ENCODE results near the gene PLEKHG5.
"Not testable (repeated sequence)": the region's sequence is repeated elsewhere in the genome, so short reads cannot be mapped to it uniquely, and the experiment has no call there.

PLEKHG5 gene

DNA sequence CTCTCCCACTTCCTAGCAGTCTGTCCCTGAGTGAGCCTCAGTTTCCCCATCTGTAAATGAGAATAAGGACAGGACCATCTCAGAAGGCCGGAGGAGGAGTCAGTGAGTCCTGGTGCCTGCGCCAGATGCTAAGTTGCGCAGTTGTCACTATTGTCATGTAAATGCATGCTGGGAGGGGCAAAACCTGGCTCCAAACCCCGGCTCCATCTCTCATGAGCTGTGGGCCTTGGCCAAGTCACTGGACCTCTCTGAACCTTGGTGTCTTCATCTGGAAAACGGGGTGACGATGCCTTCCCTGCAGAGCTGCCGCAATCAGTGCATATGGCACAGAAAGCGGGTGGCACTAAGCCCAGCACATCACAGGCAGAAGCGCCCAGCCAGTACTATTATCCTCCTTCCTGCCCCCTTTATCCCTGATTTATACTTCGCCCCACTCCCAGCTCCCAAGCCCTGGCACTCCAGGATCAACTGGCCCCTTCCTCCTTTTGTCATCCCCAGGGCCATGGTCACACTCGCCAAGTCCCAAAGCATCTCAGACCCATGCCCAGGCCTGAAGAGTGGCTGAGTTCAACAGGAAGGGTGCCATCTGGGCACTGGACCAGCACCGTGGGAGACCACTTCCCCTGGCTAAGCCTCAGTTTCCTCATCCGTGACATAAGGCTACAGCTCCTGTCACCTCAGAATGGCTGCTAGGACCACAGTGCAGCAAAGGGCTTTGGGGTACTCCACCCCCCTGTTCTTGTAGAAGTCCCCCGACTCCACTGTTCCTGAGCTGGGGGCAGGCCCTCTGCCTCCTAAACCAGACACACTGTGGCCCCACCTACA is 4.3 kb upstream of the PLEKHG5 start:
- peak in 1 of 2 experiments; percentile 43 for DNase-seq

DNA sequence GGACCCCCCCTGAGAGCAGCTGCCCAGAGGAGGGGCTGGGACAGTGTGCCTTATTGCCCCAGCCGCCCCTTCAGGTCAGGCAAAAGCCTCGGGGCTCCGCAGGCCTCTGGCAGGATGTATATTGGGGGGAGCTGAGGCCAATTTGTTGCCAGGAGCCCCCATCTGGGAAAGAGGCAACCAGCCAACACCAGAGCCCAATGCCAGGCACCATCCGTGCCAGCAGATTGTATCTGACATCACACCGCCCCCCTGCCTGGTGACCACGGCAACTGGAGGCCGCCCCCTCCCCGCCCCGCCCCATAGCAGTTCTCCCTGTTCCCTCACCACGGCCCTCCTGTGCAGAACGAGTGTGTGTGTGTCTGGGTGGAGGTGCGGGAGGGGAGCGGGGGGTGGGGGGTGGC is 3.6 kb upstream of the PLEKHG5 start:
- DNase-seq = peak; percentile 54 to 82

DNA sequence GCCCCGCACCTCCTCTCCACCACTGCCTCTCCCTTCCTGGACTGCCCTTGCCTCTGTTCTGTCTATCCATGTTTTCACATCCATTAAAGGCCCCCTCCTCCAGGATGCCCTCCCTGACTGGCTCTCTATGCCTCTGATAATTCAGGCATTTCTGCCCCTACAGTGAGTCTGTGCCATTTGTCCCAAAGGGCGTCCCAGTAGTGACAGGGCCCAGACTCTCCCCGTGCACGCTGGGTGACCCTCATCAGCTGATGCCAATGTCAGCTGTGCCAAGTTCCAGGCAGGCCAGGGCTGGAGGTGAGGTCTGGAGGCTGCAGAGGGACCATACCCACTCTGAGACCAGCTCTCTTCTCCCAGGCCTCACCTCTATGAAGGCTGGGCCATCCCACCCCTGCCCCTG is 3.2 kb upstream of the PLEKHG5 start:
- DNase-seq = no peak

DNA sequence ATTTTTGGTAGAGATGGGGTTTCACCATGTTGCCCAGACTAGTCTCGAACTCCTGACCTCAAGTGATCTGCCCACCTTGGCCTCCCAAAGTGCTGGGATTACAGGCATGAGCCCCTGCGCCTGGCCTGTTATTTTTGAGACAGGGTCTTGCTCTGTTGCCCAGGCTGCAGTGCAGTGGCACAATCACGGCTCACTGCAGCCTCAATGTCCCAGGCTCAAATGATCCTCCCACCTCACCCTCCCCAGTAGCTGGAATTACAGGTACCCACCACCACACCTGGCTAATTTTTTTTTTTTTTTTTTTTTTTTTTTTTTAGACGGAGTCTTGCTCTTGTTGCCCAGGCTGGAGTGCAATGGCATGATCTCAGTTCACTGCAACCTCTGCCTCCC is 2.4 kb upstream of the PLEKHG5 start:
- not testable (repeated sequence) for DNase-seq

DNA sequence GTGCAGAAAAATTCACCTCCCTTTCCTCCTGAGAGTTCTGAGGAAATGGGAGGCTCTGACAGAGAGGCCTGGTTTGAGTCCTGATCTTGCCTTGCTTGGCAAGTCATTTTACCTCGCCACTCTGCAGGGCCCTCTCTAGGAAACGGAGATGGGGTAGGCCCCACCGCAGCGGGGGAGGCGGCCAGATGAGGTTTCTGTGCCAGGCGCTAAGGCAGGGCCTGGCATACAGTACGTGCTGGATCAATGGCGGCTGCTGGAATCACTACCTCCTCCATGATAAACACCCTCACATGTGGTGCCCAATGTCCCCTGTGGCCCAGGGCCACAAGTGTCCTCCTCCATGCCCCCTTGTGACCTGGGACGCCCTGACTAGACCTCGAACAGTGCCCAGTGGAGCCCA is 499 bp upstream of the PLEKHG5 start:
- no peak for DNase-seq

DNA sequence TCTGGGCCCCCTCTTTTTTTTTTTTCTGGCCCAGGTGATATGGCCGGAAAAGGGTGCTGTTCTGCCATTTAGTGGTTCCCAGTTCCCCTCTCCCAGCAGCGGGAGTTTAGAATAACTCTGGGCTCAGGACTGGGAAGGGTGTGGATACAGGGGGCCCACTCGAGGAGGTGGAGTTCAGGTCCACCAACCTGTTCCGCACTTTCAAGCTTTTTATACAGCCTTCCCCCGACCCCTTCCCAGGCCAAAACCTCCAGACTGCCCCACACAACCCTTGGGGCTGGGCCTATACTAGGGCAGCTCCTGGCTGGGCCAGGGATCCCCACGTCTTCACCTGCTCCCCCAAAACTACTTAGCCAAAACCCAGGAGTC is 402 bp downstream of the PLEKHG5 start:
- no peak for DNase-seq

DNA sequence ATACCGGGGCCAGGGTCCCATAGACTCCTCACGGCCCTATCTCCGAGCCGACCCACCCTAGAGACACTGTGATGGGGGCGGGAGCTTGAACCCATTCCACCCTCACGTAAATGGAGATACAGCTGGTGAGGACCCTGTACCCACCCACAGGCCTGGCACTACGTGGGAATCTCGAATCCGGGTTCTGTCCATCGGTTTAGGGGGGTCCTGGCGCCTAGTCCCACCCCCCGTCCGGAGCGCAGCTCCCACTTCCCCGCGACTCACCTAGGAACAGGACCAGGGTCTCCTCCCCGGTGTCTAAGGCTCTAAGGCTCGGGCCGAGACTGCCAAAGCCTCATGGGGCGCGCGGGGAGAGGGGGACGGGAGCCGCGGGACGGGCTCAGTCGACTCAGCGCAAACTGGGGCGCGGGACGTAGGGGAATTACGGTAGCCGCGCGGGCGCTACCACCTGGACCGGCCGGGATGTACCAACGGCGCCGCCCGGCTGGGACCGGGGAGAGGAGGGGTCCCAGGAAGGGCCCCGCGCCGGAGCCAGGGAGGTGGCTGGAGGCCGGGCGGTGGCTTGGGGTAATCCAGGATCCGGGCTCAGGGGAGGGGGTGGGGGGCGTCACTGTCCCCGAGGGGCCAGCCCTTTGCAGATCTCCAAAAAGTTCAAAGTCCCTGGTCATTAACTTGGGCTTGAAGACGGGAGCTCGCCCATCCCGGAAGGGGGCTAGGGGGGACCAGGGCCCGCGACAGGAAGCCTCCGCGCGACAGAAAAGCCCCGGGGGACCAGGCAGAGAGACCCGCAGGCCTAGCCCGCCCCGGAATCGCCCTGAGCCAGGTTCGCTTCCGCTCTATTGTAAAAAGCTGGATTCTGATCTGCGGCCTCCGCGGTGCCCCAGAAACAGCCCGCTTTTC is 1.0 kb downstream of the PLEKHG5 start:
- peak in 1 of 2 experiments; percentile 61 for DNase-seq

DNA sequence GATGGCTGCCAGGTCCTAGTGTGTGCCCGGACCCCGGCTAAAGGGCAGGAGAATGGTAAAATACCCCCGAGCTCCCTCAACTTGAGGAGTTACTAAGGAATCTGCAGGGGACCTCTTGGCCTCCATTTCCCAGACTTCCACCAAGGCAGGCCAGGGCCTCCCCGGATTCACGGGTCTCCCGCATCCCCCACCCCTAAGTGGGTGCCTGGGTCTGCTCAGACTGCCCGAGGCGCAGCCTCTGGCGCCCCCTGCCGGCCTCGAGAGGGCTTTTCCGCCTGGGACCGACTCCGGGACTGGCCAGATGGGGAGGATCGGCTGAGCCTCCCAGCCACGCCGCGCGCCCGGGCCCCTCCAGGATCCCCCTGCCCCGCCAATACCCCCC is 1.7 kb downstream of the PLEKHG5 start:
- peak; percentile 25 to 80 for DNase-seq

DNA sequence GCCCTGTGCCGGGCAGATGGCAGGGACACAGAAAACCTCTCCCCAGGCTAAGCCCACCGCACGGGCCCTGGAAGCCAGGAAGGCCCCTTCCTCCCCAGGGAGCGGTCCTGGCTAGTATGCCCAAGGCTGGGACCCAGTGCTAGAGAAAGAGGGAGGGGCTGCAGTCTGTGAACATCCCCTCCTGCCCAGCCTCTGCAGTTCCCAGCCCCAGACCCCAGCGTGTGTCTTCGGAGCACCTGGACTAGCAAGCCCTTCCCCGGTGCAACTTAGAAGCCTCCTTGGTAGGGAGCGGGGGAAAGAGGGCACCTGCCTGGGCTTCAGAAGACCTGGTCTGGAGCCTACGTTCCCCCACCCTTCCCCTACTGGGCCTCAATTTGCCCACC is 2.1 kb downstream of the PLEKHG5 start:
- no peak for DNase-seq

DNA sequence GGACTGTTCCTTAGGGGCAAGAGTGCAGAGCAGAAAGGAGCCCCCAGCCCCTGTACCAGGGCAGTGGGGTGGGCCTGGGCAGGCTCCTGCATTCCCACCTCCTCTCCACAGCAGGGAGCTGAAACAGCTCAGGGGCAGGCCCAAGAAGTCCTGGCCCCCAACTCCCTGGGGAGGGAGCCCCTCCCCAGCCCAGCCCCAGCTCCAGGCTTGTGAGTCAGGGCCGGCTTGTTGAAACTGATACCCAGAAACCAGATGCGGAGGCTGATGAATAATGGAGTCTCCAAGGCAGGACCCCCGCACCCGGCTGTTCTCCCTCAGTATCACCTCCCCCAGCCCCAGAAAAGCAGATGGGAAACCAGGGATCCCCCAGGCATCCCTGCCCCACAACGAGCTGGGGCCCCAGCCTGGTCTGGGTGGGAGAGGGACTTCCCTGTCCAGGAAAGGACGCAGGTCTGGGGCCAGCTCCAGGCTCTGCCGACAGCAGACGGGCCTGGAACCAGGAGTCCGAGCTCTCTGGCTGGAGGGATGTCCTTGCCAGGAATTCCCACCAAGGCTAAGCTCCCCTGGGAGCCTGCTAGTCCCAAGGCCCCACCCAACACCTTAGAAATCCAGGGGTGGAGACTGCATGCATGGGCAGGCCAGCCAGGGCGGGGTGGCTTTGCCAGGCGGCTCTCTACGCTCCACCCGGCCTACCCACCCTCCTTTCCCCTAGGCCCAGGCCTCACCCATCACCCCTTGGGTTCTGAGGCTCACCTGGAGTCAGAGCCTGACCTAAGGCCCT is 2.7 kb downstream of the PLEKHG5 start:
- no peak for DNase-seq

DNA sequence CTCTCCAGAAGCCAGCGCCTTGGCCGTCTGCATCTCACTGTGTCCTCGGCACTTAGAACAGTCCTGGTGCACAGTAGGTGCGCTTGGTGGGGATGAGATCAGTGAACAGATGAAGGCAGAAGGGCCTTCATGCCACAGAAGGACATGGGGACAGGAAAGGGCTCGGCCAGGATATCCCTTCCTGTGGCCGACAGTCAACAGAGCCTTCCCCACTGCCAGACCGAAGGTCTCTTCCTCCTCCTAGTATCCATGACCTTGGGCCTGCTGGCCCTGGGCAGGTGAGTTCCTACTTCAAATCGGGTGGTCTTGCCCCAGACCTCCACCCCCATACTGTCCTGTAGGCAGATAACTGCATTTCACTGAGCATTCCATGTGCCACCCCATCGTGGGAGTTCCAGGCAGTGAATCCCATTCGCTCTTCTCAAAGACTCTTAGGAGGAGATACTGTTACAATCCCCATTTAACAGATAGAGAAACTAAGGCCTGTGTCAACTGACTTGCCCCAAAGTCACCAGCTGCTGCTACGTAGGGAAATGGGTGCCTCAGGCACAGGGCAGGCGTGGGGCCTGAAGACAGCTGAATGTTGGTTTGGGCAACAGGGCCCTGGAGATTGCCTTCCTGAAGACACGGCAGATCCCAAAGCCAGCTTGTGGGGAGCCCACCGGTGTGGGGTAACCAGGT is 3.5 kb downstream of the PLEKHG5 start:
- no peak for DNase-seq

DNA sequence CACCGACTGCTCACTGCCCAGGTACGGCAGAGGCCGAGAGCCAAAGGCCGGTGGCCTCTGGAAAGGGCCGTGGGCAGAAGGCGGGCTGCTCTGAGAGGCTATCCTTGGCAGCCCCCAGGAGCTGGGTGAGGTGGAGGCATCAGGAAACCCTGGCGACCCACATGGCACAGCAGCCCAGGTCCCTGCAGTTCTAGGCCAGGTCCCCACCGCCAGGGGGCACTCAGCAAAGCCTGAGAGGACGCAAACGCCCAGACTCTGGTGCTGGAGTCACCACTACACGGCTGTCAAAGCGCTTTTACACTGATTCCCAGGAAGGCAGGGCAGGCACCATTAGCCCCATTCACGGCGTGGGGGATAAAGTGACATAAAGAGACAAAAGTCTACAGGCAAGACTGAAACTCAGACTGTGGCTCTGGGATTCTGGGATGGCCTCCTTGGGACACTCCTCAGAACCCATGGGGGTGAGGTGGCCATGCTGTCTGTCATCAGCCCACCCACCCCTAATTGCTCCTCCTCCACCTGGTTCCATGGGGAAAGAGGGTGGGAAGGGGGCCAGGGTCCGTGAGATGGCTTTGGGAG is 4.9 kb downstream of the PLEKHG5 start:
- DNase-seq = peak; percentile 74 to 89

DNA sequence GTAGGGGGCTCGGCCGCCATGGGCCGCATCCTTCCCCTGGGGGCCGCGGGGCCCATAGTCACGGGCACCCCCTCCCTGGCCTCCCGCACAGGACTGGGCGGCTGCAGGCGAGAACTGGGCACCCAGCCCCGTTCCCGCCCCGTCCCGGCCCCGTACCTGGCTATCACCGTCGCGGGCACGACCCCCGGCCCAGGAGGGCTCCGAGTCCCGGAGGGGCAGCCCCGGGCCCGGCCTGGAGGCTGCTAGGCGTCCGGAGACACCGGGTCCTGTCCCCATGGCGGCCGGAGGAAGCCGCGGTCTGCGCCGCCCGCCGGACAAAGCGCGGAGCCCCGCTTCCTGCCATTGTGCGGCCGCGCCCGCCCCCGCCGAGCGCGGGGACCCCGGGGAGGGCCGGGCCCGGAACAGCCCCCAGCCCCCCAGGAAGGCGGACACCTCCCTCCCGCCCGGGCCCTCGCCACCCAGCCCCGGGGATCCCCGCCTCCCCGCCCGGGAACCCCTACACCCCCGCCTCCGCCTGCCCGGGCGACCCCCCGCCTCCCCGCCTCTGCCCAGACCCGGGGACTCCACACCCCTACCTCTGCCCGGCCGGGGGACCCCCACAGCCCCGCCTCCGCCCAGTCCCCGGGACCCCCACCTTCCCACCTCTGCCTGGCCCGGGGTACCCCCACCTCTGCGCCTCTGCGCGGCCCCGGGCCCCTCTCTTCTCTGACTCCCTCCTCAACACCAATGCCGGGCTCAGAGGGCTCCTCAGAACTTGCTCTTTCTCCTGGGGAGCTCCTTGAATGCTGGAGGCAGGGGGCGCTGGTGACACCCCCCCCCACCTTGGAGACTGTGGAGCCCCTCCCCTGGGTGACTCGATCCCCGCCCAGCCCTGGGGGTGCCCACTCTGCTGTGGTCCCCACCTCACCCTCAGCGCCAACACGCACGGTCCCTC is 6.0 kb downstream of the PLEKHG5 start:
- DNase-seq = no peak

DNA sequence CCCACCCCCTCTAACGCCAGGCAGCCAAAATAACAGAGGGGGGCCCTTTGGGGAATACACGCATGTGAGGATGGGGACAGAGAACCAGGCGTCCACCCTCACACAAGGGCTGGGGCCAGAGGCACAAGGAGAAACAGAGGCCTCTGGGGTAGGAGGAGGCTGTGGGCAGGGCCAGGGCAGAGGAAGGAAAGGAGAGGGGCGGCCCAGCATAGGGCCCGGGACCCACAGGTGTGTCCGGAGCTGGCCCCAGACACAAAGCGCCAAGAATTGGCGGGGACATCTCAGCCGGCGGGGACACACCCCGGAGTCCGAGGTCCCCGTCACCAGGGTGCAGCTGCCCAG is 6.7 kb downstream of the PLEKHG5 start:
- no peak for DNase-seq

DNA sequence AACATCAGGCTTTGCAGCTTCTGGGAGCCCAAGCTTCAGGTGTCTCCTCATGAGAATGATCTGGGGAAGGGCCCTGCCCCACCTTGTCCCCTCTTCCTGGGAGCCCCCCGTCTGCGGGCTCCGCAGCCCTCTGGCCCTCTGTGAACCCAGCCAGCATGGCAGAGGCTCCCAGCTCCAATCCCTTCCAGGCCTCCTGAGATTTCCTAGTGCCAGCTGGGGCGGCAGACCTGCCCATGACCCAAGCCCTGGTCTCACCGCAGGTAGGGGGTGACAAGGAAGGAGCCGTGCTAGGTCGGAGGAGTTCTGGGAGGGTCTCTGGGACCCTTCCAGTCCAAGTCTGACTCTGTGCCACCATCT is 7.7 kb downstream of the PLEKHG5 start:
- DNase-seq = no peak

DNA sequence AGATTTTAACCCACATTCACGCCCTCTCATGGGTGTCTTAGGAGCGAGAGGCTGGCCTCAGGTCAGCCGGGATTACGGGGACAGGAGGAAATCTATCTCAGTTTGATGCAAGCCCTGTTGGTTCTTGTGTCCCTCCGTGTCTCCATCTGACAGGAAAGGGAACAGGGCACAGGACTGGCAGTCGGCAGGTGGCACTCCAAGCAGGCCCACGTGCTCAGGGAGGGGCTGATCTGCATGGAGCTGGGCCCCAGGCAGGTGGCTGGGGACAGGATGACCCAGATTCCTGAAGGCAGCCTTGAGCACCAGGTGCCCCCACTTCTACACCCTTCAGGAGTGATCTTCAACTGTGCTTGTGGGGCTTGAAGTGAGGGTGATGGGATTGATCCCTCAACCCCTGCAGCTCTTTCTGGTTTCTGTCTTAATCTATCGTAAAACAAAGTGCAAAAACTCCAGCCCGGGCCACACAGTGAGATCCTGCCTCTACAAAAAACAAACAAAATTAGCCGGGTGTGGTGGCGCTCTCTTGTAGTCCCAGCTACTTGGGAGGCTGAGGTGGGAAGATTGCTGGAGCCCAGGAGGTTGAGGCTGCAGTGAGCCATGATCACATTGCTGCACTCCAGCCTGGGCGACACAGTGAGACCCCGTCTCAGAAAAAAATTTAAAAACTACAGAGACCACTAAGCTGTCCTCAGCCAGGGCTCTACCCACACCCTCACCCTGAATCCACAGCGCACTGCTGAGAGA is 8.3 kb downstream of the PLEKHG5 start:
- no peak for DNase-seq

DNA sequence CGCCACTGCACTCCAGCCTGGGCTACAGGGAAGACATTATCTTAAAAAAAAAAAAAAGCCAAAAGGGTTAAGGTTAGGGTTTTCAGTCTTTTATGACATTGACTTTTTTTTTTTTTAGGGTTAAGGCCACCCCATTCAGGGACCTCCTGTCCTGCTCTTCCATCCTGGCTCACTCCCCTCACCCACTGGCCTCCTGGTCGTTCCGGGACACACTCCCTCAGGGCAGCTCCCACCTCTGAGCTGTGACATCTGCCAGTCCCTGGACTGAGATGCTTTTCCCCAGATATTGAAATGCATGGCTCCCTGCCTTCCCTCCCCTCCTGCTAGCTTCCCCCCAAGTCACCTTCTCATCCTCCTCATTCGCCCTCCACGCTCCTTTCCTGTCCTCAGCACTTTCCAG is 9.6 kb downstream of the PLEKHG5 start:
- DNase-seq = no peak

DNA sequence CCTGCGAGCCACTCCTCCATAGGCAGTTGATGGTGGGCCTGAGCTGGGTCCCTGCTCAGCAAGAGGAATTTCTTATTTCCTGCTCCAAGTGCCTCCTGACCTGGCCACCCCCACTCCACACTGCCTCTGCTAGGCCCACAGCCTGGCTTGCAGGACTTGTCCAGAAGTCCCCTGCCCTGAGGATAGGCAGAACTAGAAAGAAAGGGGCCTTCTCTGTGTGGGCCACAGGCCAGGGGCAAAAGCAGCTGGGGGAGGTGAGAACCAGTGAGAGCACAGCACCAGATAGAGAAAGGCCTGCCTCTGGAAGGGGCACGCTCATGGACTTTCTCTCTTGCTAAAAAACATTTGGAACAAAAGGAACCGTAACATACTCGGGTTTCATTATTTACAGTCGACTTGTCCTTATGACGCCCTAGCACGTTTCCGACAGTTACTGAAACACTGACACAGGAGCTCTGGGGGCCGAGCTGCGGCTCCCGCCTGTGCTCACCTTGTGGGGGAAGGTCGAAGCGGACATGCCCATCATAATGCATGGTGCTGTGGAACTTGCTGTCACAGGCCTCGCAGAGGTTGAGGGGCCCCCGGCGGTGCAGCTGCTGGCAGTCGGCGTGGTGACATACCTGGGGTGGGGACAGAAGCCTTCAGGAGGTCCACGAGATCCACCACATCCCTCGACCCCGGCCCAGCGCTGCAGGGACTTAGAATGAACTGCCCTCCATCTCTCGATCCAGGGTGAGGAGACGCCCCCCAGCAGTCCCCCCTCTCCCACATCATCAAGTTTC is 14.2 kb downstream of the PLEKHG5 start:
- DNase-seq = no peak

DNA sequence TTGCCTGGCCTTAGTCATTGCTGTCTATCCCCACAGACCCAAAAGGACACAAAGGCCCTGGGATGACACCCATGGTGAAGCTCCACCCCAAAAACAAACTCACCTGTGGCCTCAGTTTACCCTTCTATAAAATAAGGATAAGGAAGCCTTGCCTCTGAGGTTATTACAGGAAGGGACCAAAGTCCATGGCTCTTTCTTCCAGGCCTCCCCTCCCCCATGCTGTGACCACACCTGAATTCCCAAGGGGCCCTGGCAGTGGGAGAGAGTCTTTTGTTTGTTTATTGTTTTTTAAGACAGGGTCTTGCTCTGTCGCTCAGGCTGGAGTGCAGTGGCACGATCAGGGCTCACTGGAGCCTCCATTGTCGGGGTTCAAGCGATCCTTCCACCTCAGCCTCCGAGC is 15.0 kb downstream of the PLEKHG5 start:
- DNase-seq = no peak

Measured in NCI-H446 (cell line).